ENCODE results near the gene KDELR1.
A peak's percentile ranks its signal among the peaks of the same experiment; 100 is the strongest.

The KDELR1 gene

GRCh38 chr19:48391100-48392005 lies at the start of gene KDELR1:
Gene KDELR1, minus strand, starts transcription at chr19:48391551. Its CDS starts 193 bp downstream, at chr19:48391358.
- TF ChIP-seq, protein P1, sequence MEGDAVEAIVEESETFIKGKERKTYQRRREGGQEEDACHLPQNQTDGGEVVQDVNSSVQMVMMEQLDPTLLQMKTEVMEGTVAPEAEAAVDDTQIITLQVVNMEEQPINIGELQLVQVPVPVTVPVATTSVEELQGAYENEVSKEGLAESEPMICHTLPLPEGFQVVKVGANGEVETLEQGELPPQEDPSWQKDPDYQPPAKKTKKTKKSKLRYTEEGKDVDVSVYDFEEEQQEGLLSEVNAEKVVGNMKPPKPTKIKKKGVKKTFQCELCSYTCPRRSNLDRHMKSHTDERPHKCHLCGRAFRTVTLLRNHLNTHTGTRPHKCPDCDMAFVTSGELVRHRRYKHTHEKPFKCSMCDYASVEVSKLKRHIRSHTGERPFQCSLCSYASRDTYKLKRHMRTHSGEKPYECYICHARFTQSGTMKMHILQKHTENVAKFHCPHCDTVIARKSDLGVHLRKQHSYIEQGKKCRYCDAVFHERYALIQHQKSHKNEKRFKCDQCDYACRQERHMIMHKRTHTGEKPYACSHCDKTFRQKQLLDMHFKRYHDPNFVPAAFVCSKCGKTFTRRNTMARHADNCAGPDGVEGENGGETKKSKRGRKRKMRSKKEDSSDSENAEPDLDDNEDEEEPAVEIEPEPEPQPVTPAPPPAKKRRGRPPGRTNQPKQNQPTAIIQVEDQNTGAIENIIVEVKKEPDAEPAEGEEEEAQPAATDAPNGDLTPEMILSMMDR (IDR thresholded peaks at IDR 0.05; ENCODE audit: control insufficient read depth, extremely low read depth, insufficient read depth): peak; percentile 56
- DNase-seq (ENCODE audit: low read depth): no peak

GRCh38 chr19:48436586-48436985 lies 45.2 kb upstream of the KDELR1 start:
- DNase-seq (ENCODE audit: low read depth): no peak
- TF ChIP-seq, protein P1 (IDR thresholded peaks at IDR 0.05; ENCODE audit: control insufficient read depth, extremely low read depth, insufficient read depth): no peak
- H3K4me3 ChIP-seq (ENCODE audit: low read depth, low read length): no peak overlapping the region

More at GRCh38 chr19:48391100-48392005, at the start of gene KDELR1:
- H3K4me3 ChIP-seq (ENCODE audit: low read depth, low read length): peak within 1 kb of the TSS; percentile 85

- DNase-seq (ENCODE audit: low read depth): no peak
- TF ChIP-seq, protein P1 (IDR thresholded peaks at IDR 0.05; ENCODE audit: control insufficient read depth, extremely low read depth, insufficient read depth): no peak
- H3K4me3 ChIP-seq (ENCODE audit: low read depth, low read length): no peak overlapping the region
Measured at GRCh38 chr19:48433337-48433736, 42.0 kb upstream of the KDELR1 start.

DNA sequence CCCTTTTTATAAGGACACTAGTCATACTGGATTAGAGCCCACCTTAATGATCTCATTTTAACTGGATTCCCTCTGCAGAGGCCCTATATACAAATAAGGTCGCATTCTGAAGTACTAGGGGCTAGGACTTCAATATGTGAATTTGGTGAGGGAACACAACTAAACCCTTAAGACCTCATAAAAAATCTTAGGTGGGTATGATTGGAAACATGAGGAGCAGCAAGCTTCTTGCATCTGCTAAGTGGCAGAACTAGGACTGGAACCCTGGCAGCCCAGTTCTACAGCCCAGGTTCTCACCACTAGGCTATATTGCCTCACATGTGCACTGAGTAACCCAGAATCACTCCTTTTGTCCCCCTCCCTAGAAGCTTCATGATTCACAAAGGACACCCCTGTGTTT lies 37.3 kb upstream of the KDELR1 start:
- DNase-seq (ENCODE audit: low read depth): no peak
- TF ChIP-seq, protein P1 (IDR thresholded peaks at IDR 0.05; ENCODE audit: control insufficient read depth, extremely low read depth, insufficient read depth): no peak

GRCh38 chr19:48424694-48425219 lies 33.4 kb upstream of the KDELR1 start:
- no peak overlapping the region for H3K4me3 ChIP-seq (ENCODE audit: low read depth, low read length)

More for the DNA sequence above, 37.3 kb upstream of the KDELR1 start:
- no peak overlapping the region for H3K4me3 ChIP-seq (ENCODE audit: low read depth, low read length)

GRCh38 chr19:48421548-48421947 lies 30.2 kb upstream of the KDELR1 start:
- TF ChIP-seq, protein P1 (IDR thresholded peaks at IDR 0.05; ENCODE audit: control insufficient read depth, extremely low read depth, insufficient read depth): no peak
- DNase-seq (ENCODE audit: low read depth): no peak
- H3K4me3 ChIP-seq (ENCODE audit: low read depth, low read length): no peak overlapping the region

More at GRCh38 chr19:48424694-48425219, 33.4 kb upstream of the KDELR1 start:
- no peak for DNase-seq (ENCODE audit: low read depth)
- TF ChIP-seq, protein P1 (IDR thresholded peaks at IDR 0.05; ENCODE audit: control insufficient read depth, extremely low read depth, insufficient read depth): no peak
